ENCODE data around the gene SLC25A33. TPM values are rescaled to one million over a fixed set of nuclear protein-coding genes. Genes with fewer than 3 reads are reported as not detected.

Gene SLC25A33
- total RNA-seq, 1 experiment from 2014 or later = 9.2 TPM

DNA sequence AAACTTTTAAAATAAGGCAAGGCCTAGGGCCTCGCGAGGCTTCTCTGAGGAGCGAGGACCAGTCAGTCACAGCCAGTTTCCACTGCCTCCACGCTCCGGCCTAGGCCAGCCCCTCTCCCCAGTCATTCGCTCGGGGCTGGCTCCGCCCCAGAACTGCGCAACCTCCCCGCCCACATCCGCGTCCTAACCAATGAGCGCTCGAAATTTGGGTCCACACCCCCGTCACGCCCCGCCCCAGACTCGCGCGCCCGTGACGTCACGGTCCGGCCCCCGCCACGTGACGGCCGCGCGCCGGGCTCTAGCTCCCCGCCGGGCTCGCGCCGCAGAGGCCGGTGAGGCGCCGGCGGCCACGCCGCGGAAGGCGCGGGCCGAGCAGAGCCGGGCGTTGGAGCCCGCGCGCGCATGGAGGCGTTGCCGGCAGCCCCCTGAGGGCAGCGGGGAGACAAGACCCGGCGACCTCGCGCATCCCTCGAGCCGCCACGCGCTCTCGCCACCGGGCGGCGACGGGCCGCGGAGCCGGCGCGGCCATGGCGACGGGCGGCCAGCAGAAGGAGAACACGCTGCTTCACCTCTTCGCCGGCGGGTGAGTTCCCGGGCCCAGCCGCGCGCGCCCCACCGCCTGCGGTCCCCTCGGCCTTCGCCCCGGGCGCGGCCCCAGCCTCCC, at the start of gene SLC25A33 (continued):
- TF ChIP-seq RORB (CRISPR knock-in tag; IDR thresholded peaks at IDR 0.05) (no peak), SP1 (CRISPR knock-in tag; conservative IDR thresholded peaks at IDR 0.05) (peak; percentile 99), NFYB (CRISPR knock-in tag; conservative IDR thresholded peaks at IDR 0.05; ENCODE audit: low read depth) (peak; percentile 53; the same call in 1 of the 2 replicates)

DNA sequence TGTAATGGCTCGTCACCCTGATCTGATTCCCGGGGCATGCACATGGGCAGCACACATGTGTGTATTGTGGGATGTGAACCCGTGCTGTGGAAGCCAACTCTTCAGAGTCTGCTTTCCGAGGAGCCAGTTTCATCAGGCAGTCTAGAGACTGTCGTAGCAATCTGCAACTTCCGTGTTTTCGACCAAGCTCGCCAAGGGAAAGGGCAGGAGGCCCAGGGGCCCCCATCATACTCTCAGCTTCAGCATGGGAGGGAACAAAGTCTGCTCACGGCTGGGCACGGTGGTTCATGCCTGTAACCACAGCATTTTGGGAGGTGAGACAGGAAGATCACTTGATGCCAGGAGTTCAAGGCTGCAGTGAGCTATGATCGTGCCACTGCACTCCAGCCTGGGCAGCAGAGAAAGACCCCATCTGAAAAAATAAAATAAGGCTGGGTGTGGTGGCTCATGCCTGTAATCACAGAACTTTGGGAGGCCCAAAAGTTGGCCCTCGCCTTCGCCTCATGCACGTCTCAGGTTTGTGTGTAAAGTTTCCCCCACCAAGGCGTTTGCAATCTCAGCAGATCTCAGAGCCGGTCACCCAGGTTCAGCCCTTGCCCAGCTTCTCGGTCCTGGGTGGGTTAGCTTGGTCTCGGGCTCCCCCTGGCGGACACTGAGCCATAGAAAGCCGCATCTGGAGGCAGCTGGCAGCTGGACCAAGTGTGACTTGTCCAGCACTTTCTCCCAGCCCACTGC, 48.5 kb upstream of the SLC25A33 start:
- CTCF ChIA-PET = interaction anchor here (0.6 to 5.6 kb wide), 49 partner anchors 8 to 486 kb away, joined by 3 to 113 read pairs (median 4); partner anchors contain the start of genes PIK3CD and SPSB1
- H3K27me3 Mint-ChIP-seq (ENCODE audit: low read depth) = peaks cover 11% of the 10 kb centered on the region
- peak; percentile 92 for DNase-seq (ENCODE audit: low spot score)
- peak; percentile 64 for ATAC-seq
- H3K27ac Mint-ChIP-seq = no peak overlapping the region
- TF ChIP-seq JAZF1 (CRISPR knock-in tag; IDR thresholded peaks at IDR 0.05) (no peak), MXD4 (CRISPR knock-in tag; IDR thresholded peaks at IDR 0.05; ENCODE audit: borderline replicate concordance) (no peak), NR3C1 (CRISPR knock-in tag; conservative IDR thresholded peaks at IDR 0.05; ENCODE audit: low read depth) (no peak), ESRRA (CRISPR knock-in tag; IDR thresholded peaks at IDR 0.05; ENCODE audit: borderline replicate concordance) (no peak), ZNF121 (CRISPR knock-in tag; IDR thresholded peaks at IDR 0.05) (peak; percentile 42; the same call in 1 of the 2 replicates)
- TF ChIP-seq, protein P1, sequence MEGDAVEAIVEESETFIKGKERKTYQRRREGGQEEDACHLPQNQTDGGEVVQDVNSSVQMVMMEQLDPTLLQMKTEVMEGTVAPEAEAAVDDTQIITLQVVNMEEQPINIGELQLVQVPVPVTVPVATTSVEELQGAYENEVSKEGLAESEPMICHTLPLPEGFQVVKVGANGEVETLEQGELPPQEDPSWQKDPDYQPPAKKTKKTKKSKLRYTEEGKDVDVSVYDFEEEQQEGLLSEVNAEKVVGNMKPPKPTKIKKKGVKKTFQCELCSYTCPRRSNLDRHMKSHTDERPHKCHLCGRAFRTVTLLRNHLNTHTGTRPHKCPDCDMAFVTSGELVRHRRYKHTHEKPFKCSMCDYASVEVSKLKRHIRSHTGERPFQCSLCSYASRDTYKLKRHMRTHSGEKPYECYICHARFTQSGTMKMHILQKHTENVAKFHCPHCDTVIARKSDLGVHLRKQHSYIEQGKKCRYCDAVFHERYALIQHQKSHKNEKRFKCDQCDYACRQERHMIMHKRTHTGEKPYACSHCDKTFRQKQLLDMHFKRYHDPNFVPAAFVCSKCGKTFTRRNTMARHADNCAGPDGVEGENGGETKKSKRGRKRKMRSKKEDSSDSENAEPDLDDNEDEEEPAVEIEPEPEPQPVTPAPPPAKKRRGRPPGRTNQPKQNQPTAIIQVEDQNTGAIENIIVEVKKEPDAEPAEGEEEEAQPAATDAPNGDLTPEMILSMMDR (IDR thresholded peaks at IDR 0.05) = peak; percentile 88
- H3K36me3 Mint-ChIP-seq = no peaks in the 10 kb centered on the region
- H3K9me3 Mint-ChIP-seq = no peaks in the 10 kb centered on the region
- POLR2A ChIA-PET = interaction anchor here (0.6 to 0.7 kb wide), 3 partner anchors 93 to 503 kb away, joined by 3 to 5 read pairs (median 3); no protein-coding TSS in a partner anchor
- H3K4me3 Mint-ChIP-seq = no peak overlapping the region
- no peaks in the 10 kb centered on the region for H3K4me1 Mint-ChIP-seq

DNA sequence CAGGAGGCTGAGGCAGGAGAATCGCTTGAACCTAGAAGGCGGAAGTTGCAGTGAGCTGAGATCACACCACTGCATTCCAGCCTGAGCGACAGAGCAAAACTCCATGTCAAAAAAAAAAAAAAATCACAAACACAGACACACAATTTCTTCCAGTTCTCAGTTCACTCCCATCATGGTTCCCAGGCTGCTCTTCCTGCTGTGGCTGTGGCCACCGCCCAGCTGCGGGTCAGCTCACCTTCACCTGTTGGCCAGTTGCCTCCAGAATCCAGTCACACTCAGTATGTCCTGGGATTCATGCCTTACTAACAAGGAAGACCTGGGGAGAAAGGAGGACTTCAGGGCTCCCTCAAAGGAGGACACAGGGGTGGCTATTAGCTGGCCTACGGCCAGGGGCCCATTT, 45.9 kb upstream of the SLC25A33 start:
- no peaks in the 10 kb centered on the region for H3K4me1 Mint-ChIP-seq
- ChIA-PET POLR2A (interaction anchor here (0.7 kb wide), 1 partner anchor 76 kb away, joined by 3 read pairs; no protein-coding TSS in a partner anchor), CTCF (interaction anchor here (0.6 to 5.6 kb wide), 7 partner anchors 9 to 241 kb away, joined by 3 to 113 read pairs (median 3); partner anchors contain the start of gene SPSB1)
- no peak overlapping the region for H3K4me3 Mint-ChIP-seq
- no peaks in the 10 kb centered on the region for H3K36me3 Mint-ChIP-seq
- peaks cover 33% of the 10 kb centered on the region for H3K27me3 Mint-ChIP-seq (ENCODE audit: low read depth)
- no peaks in the 10 kb centered on the region for H3K9me3 Mint-ChIP-seq
- no peak for DNase-seq (ENCODE audit: low spot score)
- ATAC-seq = no peak
- no peak overlapping the region for H3K27ac Mint-ChIP-seq
- TF ChIP-seq, protein P2, sequence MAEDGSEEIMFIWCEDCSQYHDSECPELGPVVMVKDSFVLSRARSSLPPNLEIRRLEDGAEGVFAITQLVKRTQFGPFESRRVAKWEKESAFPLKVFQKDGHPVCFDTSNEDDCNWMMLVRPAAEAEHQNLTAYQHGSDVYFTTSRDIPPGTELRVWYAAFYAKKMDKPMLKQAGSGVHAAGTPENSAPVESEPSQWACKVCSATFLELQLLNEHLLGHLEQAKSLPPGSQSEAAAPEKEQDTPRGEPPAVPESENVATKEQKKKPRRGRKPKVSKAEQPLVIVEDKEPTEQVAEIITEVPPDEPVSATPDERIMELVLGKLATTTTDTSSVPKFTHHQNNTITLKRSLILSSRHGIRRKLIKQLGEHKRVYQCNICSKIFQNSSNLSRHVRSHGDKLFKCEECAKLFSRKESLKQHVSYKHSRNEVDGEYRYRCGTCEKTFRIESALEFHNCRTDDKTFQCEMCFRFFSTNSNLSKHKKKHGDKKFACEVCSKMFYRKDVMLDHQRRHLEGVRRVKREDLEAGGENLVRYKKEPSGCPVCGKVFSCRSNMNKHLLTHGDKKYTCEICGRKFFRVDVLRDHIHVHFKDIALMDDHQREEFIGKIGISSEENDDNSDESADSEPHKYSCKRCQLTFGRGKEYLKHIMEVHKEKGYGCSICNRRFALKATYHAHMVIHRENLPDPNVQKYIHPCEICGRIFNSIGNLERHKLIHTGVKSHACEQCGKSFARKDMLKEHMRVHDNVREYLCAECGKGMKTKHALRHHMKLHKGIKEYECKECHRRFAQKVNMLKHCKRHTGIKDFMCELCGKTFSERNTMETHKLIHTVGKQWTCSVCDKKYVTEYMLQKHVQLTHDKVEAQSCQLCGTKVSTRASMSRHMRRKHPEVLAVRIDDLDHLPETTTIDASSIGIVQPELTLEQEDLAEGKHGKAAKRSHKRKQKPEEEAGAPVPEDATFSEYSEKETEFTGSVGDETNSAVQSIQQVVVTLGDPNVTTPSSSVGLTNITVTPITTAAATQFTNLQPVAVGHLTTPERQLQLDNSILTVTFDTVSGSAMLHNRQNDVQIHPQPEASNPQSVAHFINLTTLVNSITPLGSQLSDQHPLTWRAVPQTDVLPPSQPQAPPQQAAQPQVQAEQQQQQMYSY (CRISPR knock-in tag; IDR thresholded peaks at IDR 0.05) = no peak
- TF ChIP-seq, protein P3, sequence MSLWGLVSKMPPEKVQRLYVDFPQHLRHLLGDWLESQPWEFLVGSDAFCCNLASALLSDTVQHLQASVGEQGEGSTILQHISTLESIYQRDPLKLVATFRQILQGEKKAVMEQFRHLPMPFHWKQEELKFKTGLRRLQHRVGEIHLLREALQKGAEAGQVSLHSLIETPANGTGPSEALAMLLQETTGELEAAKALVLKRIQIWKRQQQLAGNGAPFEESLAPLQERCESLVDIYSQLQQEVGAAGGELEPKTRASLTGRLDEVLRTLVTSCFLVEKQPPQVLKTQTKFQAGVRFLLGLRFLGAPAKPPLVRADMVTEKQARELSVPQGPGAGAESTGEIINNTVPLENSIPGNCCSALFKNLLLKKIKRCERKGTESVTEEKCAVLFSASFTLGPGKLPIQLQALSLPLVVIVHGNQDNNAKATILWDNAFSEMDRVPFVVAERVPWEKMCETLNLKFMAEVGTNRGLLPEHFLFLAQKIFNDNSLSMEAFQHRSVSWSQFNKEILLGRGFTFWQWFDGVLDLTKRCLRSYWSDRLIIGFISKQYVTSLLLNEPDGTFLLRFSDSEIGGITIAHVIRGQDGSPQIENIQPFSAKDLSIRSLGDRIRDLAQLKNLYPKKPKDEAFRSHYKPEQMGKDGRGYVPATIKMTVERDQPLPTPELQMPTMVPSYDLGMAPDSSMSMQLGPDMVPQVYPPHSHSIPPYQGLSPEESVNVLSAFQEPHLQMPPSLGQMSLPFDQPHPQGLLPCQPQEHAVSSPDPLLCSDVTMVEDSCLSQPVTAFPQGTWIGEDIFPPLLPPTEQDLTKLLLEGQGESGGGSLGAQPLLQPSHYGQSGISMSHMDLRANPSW (CRISPR knock-in tag; conservative IDR thresholded peaks at IDR 0.05; ENCODE audit: low read depth) = no peak
- TF ChIP-seq, protein P4, sequence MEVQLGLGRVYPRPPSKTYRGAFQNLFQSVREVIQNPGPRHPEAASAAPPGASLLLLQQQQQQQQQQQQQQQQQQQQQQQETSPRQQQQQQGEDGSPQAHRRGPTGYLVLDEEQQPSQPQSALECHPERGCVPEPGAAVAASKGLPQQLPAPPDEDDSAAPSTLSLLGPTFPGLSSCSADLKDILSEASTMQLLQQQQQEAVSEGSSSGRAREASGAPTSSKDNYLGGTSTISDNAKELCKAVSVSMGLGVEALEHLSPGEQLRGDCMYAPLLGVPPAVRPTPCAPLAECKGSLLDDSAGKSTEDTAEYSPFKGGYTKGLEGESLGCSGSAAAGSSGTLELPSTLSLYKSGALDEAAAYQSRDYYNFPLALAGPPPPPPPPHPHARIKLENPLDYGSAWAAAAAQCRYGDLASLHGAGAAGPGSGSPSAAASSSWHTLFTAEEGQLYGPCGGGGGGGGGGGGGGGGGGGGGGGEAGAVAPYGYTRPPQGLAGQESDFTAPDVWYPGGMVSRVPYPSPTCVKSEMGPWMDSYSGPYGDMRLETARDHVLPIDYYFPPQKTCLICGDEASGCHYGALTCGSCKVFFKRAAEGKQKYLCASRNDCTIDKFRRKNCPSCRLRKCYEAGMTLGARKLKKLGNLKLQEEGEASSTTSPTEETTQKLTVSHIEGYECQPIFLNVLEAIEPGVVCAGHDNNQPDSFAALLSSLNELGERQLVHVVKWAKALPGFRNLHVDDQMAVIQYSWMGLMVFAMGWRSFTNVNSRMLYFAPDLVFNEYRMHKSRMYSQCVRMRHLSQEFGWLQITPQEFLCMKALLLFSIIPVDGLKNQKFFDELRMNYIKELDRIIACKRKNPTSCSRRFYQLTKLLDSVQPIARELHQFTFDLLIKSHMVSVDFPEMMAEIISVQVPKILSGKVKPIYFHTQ (CRISPR knock-in tag; IDR thresholded peaks at IDR 0.05) = no peak
- TF ChIP-seq, protein P5, sequence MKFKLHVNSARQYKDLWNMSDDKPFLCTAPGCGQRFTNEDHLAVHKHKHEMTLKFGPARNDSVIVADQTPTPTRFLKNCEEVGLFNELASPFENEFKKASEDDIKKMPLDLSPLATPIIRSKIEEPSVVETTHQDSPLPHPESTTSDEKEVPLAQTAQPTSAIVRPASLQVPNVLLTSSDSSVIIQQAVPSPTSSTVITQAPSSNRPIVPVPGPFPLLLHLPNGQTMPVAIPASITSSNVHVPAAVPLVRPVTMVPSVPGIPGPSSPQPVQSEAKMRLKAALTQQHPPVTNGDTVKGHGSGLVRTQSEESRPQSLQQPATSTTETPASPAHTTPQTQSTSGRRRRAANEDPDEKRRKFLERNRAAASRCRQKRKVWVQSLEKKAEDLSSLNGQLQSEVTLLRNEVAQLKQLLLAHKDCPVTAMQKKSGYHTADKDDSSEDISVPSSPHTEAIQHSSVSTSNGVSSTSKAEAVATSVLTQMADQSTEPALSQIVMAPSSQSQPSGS (CRISPR knock-in tag; IDR thresholded peaks at IDR 0.05; ENCODE audit: borderline replicate concordance, low read depth) = no peak

Measured in WTC11 (cell line).